OCI-LY7 (cell line): ENCODE measurements around the gene ZPR1. TPM values are rescaled to one million over a fixed set of nuclear protein-coding genes. Genes with fewer than 3 reads are reported as not detected.

ENCODE experiments used
- BruUV-seq: library from RNA; stranded (reverse); fragments of 400-500 nt; replicated peaks from 2 replicates; lab custom pipeline; 2021; lab: Mats Ljungman, UMichigan
- CTCF ChIA-PET: fragments of 300-600 bp; sonication (Branson Sonifier 250); formaldehyde crosslinking; loops from one replicate; lab custom pipeline; 2022; ENCODE audit warnings: antibody characterized with exemption; ENCODE audit not compliant: unreplicated experiment; lab: Charles Lee
- POLR2A ChIA-PET: fragments of 300-600 bp; sonication (Branson Sonifier 250); formaldehyde crosslinking; loops from one replicate; lab custom pipeline; 2022; ENCODE audit warnings: antibody characterized with exemption; lab: Charles Lee
- DNase-seq: peaks from one replicate; pipeline ENCODE4 v3.0.0-alpha.2; 2015; ENCODE audit warnings: low spot score
- H2AFZ ChIP-seq: fragments of 200-600 bp; sonication (generic), shearing (Covaris generic); 2 replicates; pipeline ENCODE4 v1.6.1; 2014; ENCODE audit warnings: mild to moderate bottlenecking, antibody characterized with exemption, low read length, moderate library complexity
- H3K27ac ChIP-seq: fragments of 200-600 bp; sonication (generic); 2 replicates; pipeline ENCODE4 v1.5.1; 2014; ENCODE audit warnings: mixed run types, low read depth, mild to moderate bottlenecking, moderate library complexity, low read length, inconsistent platforms; ENCODE audit not compliant: poor library complexity, severe bottlenecking
- H3K36me3 ChIP-seq: fragments of 200-600 bp; sonication (generic); 2 replicates; pipeline ENCODE4 v1.6.1; 2014; ENCODE audit warnings: mild to moderate bottlenecking, antibody characterized with exemption, low read length, moderate library complexity, mixed read lengths; ENCODE audit not compliant: insufficient read depth
- H3K4me1 ChIP-seq: fragments of 200-600 bp; sonication (generic); 2 replicates; pipeline ENCODE4 v1.5.1; 2014; ENCODE audit warnings: mild to moderate bottlenecking, low read length; ENCODE audit not compliant: insufficient read depth, poor library complexity, severe bottlenecking
- H3K4me2 ChIP-seq: fragments of 200-600 bp; sonication (generic); 2 replicates; pipeline ENCODE4 v1.6.1; 2014; ENCODE audit warnings: mild to moderate bottlenecking, low read length
- H3K4me3 ChIP-seq: fragments of 200-600 bp; sonication (generic); 2 replicates; pipeline ENCODE4 v1.5.1; 2014; ENCODE audit warnings: mild to moderate bottlenecking, low read depth, low read length; ENCODE audit not compliant: poor library complexity, severe bottlenecking
- H3K79me2 ChIP-seq: fragments of 200-600 bp; sonication (generic); 2 replicates; pipeline ENCODE4 v1.6.1; 2016; ENCODE audit warnings: low read depth, mild to moderate bottlenecking, low read length, moderate library complexity, mixed read lengths; ENCODE audit not compliant: insufficient read depth
- H3K9me2 ChIP-seq: fragments of 200-600 bp; sonication (generic); 2 replicates; pipeline ENCODE4 v1.6.1; 2016; ENCODE audit warnings: mild to moderate bottlenecking, low read length, mixed read lengths; ENCODE audit not compliant: insufficient read depth
- H3K9me3 ChIP-seq: fragments of 200-600 bp; sonication (generic); 2 replicates; pipeline ENCODE4 v1.6.1; 2014; ENCODE audit warnings: mild to moderate bottlenecking, mixed run types, low read length, mixed read lengths
- H4K20me1 ChIP-seq: fragments of 200-600 bp; sonication (generic); 2 replicates; pipeline ENCODE4 v1.6.1; 2014; ENCODE audit warnings: mild to moderate bottlenecking, antibody characterized with exemption, low read length, moderate library complexity, mixed read lengths; ENCODE audit not compliant: insufficient read depth
- CTCF ChIP-seq: fragments of 200-600 bp; sonication (generic); conservative IDR thresholded peaks from 2 replicates; pipeline ENCODE4 v1.5.1; 2014; ENCODE audit warnings: mild to moderate bottlenecking, antibody characterized with exemption, low read length, moderate library complexity, mixed read lengths
- EZH2phosphoT487 ChIP-seq: fragments of 200-600 bp; sonication (generic); IDR thresholded peaks from 2 replicates; pipeline ENCODE4 v1.6.1; 2018; ENCODE audit warnings: low read depth, borderline replicate concordance, mild to moderate bottlenecking, mixed run types, antibody characterized with exemption, low read length, moderate library complexity, mixed read lengths
- intact Hi-C: fragments of 100-400 bp; cut with micrococcal nuclease; formaldehyde crosslinking; loops from one replicate; pipeline ENCODE4 v1.10.0; 2022; ENCODE audit not compliant: unreplicated experiment
- total RNA-seq, 2 experiments: library from RNA; depleted of rRNA in 1 of 2; stranded (reverse); fragments of >200 nt in 1 of 2; shearing (Covaris generic) in 1 of 2; gene quantifications; 2 replicates each; pipeline ENCODE4 v1.2.3, GENCODE V29; 2014 to 2022

Gene ZPR1
- total RNA-seq, 2 experiments from 2014 or later = 57.4 to 67.5 TPM

GRCh38 chr11:116825434-116825833 lies 37.6 kb upstream of the ZPR1 start:
- Histone ChIP-seq H3K9me3 (no peaks in the 10 kb centered on the region), H3K36me3 (no peaks in the 10 kb centered on the region), H3K4me3 (no peak overlapping the region), H3K4me2 (no peak overlapping the region), H3K4me1 (no peaks in the 10 kb centered on the region), H4K20me1 (no peaks in the 10 kb centered on the region), H3K9me2 (no peaks in the 10 kb centered on the region), H2AFZ (no peak overlapping the region), H3K27ac (no peak overlapping the region), H3K79me2 (no peaks in the 10 kb centered on the region)
- BruUV-seq = no TSS peak
- no peak for DNase-seq
- ChIA-PET POLR2A (no interaction called here), CTCF (no interaction called here)
- no peak for TF ChIP-seq CTCF
- no peak for TF ChIP-seq EZH2phosphoT487
- intact Hi-C loops = no loop called here

DNA sequence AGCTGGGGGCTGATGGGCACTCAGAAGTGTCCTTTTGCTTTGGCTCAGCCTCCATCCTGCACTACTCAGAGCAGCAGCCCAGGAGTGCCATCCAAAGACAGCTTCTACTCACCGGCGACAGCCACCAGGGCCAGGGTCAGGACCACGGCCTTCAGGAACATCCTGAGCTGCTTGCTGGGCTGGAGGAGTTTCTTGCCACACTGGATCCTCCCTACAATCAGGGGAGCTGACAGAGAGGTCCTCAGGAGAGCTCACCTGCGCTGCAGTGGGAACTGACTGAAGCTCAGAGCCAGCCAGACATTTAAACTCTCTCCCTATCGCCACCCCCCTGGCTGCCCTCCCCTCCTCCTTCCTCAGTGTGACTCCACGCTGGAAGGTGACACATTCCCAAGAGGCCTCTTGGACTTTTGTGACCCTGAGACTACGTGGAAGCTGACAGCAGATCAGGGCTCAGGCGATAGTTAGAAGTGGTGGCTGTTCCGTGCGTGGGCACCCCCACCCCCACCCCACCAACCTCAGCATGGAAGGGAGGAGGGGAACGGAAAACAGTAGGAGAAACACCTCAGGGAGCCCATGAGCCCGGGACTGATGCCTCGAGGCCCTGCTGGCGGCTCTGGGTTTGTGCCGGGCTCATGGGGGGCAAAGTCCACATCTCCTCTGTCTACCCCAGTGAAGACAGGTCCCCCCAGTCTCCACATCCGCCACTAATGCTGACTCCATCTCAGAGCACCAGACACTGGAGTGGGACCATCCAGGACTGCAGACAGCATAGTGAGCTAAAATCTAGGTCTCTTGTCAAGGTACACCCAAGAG lies 35.4 kb upstream of the ZPR1 start, which contains the start of gene APOA4:
TSS of gene APOA4 (minus strand) at position 274 of the 813 bp plus-strand sequence. CDS start at position 161, 113 bp downstream.
- intact Hi-C loops = no loop called here
- Histone ChIP-seq H3K79me2 (no peaks in the 10 kb centered on the region), H3K9me3 (no peaks in the 10 kb centered on the region), H3K4me3 (no peak within 1 kb of the TSS), H3K4me2 (no peak within 1 kb of the TSS), H3K9me2 (no peaks in the 10 kb centered on the region), H3K36me3 (no peaks in the 10 kb centered on the region), H2AFZ (no peak within 1 kb of the TSS), H3K27ac (no peak within 1 kb of the TSS), H3K4me1 (no peaks in the 10 kb centered on the region), H4K20me1 (no peaks in the 10 kb centered on the region)
- no peak for DNase-seq
- TF ChIP-seq EZH2phosphoT487 (no peak), CTCF (no peak)
- POLR2A ChIA-PET = interaction anchor here (0.6 to 1.6 kb wide), 2 partner anchors 12 to 146 kb away, joined by 4 read pairs; no protein-coding TSS in a partner anchor
- BruUV-seq = no TSS peak
- CTCF ChIA-PET = no interaction called here

GRCh38 chr11:116822575-116822974 lies 34.8 kb upstream of the ZPR1 start:
- Histone ChIP-seq H3K9me3 (no peaks in the 10 kb centered on the region), H3K4me2 (no peak overlapping the region), H3K4me3 (no peak overlapping the region), H3K4me1 (no peaks in the 10 kb centered on the region), H2AFZ (no peak overlapping the region), H4K20me1 (no peaks in the 10 kb centered on the region), H3K79me2 (no peaks in the 10 kb centered on the region), H3K36me3 (no peaks in the 10 kb centered on the region), H3K27ac (no peak overlapping the region), H3K9me2 (no peaks in the 10 kb centered on the region)
- CTCF ChIA-PET = no interaction called here
- no TSS peak for BruUV-seq
- no peak for DNase-seq
- intact Hi-C loops = no loop called here
- POLR2A ChIA-PET = interaction anchor here (0.6 to 1.6 kb wide), 2 partner anchors 13 to 145 kb away, joined by 4 read pairs; no protein-coding TSS in a partner anchor
- no peak for TF ChIP-seq EZH2phosphoT487
- TF ChIP-seq CTCF = no peak
